ENCODE results near the gene TUBA1C. TPM values are rescaled to one million over a fixed set of nuclear protein-coding genes. Genes with fewer than 3 reads are reported as not detected.

Gene TUBA1C
- polyA plus RNA-seq, 1 donor (not counting 4 experiments of a cell fraction or from before 2014, with no cell fraction given), result 1,922 TPM

- no peak overlapping the region for H3K4me3 ChIP-seq (ENCODE audit: control insufficient read depth in 2 of 3, extremely low read depth in 1 of 3, insufficient read depth in 2 of 3, low read depth in 1 of 3, low read length in 3 of 3)
- no peaks in the 10 kb centered on the region for H3K9me1 ChIP-seq (ENCODE audit: control insufficient read depth, extremely low read depth, insufficient read depth, low read length)
- peaks cover 21% of the 10 kb centered on the region for H3K4me1 ChIP-seq (ENCODE audit: control insufficient read depth, extremely low read depth, insufficient read depth, low read length)
- no peak overlapping the region for H3K27ac ChIP-seq (ENCODE audit: control insufficient read depth, insufficient read depth, low read length)
- FAIRE-seq, result no peak
- no peaks in the 10 kb centered on the region for H3K36me3 ChIP-seq (ENCODE audit: control insufficient read depth in 2 of 2, extremely low read depth in 1 of 2, insufficient read depth in 2 of 2, low read length in 2 of 2)
- no peak overlapping the region for H3K9ac ChIP-seq (ENCODE audit: control insufficient read depth, extremely low read depth, insufficient read depth, low read length)
- H3K9me3 ChIP-seq (ENCODE audit: control insufficient read depth, low read depth, low read length), result no peaks in the 10 kb centered on the region
- no peaks in the 10 kb centered on the region for H4K20me1 ChIP-seq (ENCODE audit: control insufficient read depth, extremely low read depth, insufficient read depth, low read length)
- H3K79me2 ChIP-seq (ENCODE audit: control insufficient read depth, insufficient read depth, low read length), result no peaks in the 10 kb centered on the region
- dilution Hi-C loops (cut with MboI; ENCODE audit: extremely low pct_ligation_motif_present, low sequenced_read_pairs), result no loop called here
- H3K27me3 ChIP-seq (ENCODE audit: control insufficient read depth, extremely low read depth, insufficient read depth, low read length), result peaks cover 41% of the 10 kb centered on the region
- no peak for DNase-seq (ENCODE audit: low read depth, low spot score)
- no peak overlapping the region for H3K4me2 ChIP-seq (ENCODE audit: control insufficient read depth, extremely low read depth, insufficient read depth, low read depth, low read length)
- H2AFZ ChIP-seq (ENCODE audit: control insufficient read depth, low read length), result peak overlapping the region; percentile 47
- TF ChIP-seq, protein P1, sequence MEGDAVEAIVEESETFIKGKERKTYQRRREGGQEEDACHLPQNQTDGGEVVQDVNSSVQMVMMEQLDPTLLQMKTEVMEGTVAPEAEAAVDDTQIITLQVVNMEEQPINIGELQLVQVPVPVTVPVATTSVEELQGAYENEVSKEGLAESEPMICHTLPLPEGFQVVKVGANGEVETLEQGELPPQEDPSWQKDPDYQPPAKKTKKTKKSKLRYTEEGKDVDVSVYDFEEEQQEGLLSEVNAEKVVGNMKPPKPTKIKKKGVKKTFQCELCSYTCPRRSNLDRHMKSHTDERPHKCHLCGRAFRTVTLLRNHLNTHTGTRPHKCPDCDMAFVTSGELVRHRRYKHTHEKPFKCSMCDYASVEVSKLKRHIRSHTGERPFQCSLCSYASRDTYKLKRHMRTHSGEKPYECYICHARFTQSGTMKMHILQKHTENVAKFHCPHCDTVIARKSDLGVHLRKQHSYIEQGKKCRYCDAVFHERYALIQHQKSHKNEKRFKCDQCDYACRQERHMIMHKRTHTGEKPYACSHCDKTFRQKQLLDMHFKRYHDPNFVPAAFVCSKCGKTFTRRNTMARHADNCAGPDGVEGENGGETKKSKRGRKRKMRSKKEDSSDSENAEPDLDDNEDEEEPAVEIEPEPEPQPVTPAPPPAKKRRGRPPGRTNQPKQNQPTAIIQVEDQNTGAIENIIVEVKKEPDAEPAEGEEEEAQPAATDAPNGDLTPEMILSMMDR (optimal IDR thresholded peaks at IDR 0.05 in 1 of 3, IDR thresholded peaks at IDR 0.05 in 1 of 3, conservative IDR thresholded peaks at IDR 0.05 in 1 of 3; ENCODE audit: extremely low read depth in 1 of 3, insufficient read depth in 2 of 3, low read length in 3 of 3), result no peak
- peak; percentile 53 for TF ChIP-seq EZH2 (IDR thresholded peaks at IDR 0.05; ENCODE audit: low read length)
Observed at GRCh38 chr12:49293056-49293956, 28.4 kb downstream of the TUBA1C start.

DNA sequence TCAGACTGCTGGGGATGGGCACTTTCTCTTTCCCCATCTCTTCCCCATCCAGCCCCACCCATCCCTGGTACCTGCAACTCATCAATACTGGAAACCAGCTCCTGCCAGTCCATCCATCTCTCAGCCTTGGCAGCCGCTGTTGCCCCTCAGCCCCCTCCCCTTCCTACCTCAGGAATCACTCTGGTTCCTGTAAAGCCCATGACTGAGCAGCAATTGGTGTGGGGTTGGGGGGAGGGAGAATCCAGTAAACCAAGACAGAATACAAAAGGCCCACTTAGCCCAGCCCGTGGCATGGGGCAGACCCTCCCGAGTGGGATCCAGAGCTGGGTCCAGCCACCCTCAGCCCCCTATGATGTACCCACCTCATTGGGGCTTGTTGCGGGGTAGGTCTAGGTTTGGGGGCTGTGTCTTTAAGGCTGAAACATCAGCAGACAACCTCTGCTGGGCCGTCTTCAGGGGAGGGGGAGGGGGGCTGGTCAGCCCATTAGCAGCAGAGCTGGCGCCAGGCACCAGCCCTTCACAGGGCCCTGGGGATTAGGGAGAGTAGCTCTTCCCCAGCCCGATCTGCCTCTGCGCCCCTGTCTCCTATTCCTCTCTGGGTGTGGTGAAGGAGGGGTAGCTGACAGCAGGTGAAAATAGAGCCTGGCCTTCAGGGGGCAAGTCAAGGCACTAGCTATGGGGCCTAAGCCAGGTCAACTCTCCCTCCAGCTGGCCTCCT is 29.4 kb downstream of the TUBA1C start:
- no peak for FAIRE-seq
- dilution Hi-C loops (cut with MboI; ENCODE audit: extremely low pct_ligation_motif_present, low sequenced_read_pairs), result no loop called here
- no peak overlapping the region for H3K4me2 ChIP-seq (ENCODE audit: control insufficient read depth, extremely low read depth, insufficient read depth, low read depth, low read length)
- no peaks in the 10 kb centered on the region for H4K20me1 ChIP-seq (ENCODE audit: control insufficient read depth, extremely low read depth, insufficient read depth, low read length)
- H3K4me1 ChIP-seq (ENCODE audit: control insufficient read depth, extremely low read depth, insufficient read depth, low read length), result peaks cover 13% of the 10 kb centered on the region
- no peaks in the 10 kb centered on the region for H3K79me2 ChIP-seq (ENCODE audit: control insufficient read depth, insufficient read depth, low read length)
- H3K9me1 ChIP-seq (ENCODE audit: control insufficient read depth, extremely low read depth, insufficient read depth, low read length), result no peaks in the 10 kb centered on the region
- H3K9ac ChIP-seq (ENCODE audit: control insufficient read depth, extremely low read depth, insufficient read depth, low read length), result no peak overlapping the region
- peaks cover 47% of the 10 kb centered on the region for H3K27me3 ChIP-seq (ENCODE audit: control insufficient read depth, extremely low read depth, insufficient read depth, low read length)
- H3K27ac ChIP-seq (ENCODE audit: control insufficient read depth, insufficient read depth, low read length), result no peak overlapping the region
- no peak overlapping the region for H2AFZ ChIP-seq (ENCODE audit: control insufficient read depth, low read length)
- H3K36me3 ChIP-seq (ENCODE audit: control insufficient read depth in 2 of 2, extremely low read depth in 1 of 2, insufficient read depth in 2 of 2, low read length in 2 of 2), result no peaks in the 10 kb centered on the region
- no peaks in the 10 kb centered on the region for H3K9me3 ChIP-seq (ENCODE audit: control insufficient read depth, low read depth, low read length)
- no peak for DNase-seq (ENCODE audit: low read depth, low spot score)
- TF ChIP-seq, protein P1 (optimal IDR thresholded peaks at IDR 0.05 in 1 of 3, IDR thresholded peaks at IDR 0.05 in 1 of 3, conservative IDR thresholded peaks at IDR 0.05 in 1 of 3; ENCODE audit: extremely low read depth in 1 of 3, insufficient read depth in 2 of 3, low read length in 3 of 3), result no peak
- TF ChIP-seq EZH2 (IDR thresholded peaks at IDR 0.05; ENCODE audit: low read length), result no peak
- no peak overlapping the region for H3K4me3 ChIP-seq (ENCODE audit: control insufficient read depth in 2 of 3, extremely low read depth in 1 of 3, insufficient read depth in 2 of 3, low read depth in 1 of 3, low read length in 3 of 3)
